ENCODE results near the gene VIPR2.

VIPR2 gene

DNA sequence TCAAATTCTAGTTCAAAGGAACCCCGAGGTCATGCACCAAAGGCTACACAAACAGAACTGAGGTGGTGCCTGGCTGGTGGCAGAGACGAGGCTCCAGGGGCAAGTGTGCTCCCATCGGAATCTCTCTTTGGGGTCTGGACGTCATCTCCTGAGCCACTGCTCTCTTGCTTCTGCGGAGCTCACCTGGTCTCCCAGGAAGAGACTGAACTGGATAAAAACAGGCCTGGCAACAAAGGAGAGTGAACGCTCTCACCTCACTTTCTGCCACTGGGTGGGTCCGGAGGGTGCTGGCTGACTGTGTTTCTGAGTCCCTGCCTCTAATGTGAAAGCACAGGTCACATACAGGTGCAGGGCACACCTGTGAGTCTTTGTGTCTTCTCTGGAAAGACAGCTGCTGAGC lies 22.4 kb downstream of the VIPR2 start:
- Mint-ChIP-seq H3K4me3 (no peak overlapping the region), H3K9me3 (no peaks in the 10 kb centered on the region), H3K27ac (no peak overlapping the region), H3K4me1 (no peaks in the 10 kb centered on the region), H3K36me3 (no peaks in the 10 kb centered on the region)
- ATAC-seq = no peak
- no peak for DNase-seq (ENCODE audit: low spot score in 2 of 2)

DNA sequence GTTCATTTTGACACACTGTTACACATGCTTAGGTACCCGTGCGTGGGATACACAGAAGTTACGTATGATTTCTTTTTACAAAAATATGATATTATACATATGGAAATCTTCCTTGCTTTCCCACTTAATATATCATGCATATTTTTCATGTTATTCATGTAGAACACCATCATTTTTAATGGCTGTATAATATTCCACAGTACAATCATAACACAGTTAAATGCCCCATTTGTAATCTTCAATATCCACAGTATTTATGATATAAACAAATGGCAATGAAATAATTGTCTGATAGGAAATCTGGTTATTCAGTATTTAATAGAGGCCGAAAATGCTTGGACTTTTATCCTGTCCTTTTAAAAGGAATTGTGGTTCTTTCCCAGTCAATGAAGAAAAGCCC lies 23.2 kb downstream of the VIPR2 start:
- Mint-ChIP-seq H3K36me3 (no peaks in the 10 kb centered on the region), H3K4me3 (no peak overlapping the region), H3K27ac (no peak overlapping the region), H3K4me1 (no peaks in the 10 kb centered on the region), H3K9me3 (no peaks in the 10 kb centered on the region)
- DNase-seq (ENCODE audit: low spot score in 2 of 2) = no peak
- ATAC-seq = no peak

DNA sequence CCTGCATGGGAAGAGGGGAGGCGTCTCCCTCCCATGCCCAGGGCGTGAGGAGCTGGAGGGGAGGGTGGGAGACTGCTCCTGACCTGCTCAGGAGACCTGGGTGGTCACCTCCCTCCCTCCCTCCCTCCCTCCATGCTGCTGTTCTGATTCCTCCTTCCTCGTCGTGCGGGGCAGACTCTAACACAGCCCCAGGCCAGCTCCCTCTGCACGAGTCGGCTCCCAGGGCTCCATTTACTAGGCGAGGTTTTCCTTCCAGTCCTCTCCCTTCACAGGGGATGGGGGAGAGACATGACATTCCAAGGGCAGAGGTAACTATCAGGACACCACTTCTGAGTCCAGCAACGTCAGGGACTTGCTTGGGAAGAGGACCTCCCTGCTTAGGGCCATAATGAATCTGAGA lies 23.6 kb downstream of the VIPR2 start:
- Mint-ChIP-seq H3K4me1 (no peaks in the 10 kb centered on the region), H3K9me3 (no peaks in the 10 kb centered on the region), H3K27ac (no peak overlapping the region), H3K4me3 (no peak overlapping the region), H3K36me3 (no peaks in the 10 kb centered on the region)
- ATAC-seq = no peak
- no peak for DNase-seq (ENCODE audit: low spot score in 2 of 2)

DNA sequence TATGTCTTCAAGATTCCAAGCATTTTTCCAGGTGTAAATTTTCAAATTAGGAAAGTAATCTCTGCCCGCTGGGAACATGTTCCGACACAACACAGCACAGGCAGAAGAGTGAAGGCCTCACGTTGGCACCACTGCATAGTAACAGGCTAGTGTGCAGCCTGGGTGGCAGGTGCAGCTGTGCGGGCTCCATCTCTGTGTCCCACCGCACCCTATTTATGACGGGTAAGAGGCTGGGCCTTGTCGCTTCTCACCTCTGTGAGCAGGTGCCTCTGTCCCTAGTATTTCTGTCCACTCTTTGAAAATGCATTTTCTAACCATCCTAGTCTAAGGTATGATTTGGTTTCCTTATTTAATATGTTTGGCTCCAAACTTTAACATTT lies 24.1 kb downstream of the VIPR2 start:
- Mint-ChIP-seq H3K36me3 (no peaks in the 10 kb centered on the region), H3K4me1 (no peaks in the 10 kb centered on the region), H3K27ac (no peak overlapping the region), H3K4me3 (no peak overlapping the region), H3K9me3 (no peaks in the 10 kb centered on the region)
- DNase-seq (ENCODE audit: low spot score in 2 of 2) (no peak), ATAC-seq (no peak)

DNA sequence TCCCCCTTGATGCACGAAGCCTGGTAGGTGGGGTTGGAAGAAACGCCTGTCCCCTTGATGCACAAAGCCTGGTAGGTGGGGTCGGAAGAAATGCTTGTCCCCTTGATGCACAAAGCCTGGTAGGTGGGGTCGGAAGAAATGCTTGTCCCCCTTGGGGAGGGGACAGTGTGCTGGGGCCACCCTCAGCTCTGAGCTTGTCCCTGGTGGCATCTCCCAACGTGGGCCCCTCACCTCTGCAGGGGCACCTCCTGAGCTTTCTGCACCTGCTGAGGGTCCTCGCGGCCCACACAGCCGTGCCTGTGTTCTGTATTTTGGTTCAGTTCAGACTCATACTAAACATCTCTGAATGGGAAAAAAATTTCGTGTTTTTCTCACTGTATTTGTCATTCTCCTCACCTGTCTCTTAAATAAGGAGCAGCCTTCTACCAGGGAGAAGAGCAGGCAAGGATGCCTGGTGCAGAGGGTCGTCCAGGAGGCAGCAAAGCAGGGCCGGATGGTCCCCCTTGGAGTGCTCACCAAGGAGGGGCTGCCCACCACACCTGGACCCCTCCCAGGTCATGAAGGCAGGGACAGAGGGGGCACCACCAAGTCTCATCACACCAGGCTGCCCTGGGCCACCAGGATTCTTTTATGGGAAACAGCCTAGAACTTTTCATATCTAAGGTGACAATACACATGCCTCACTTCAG lies 24.7 kb downstream of the VIPR2 start:
- DNase-seq (ENCODE audit: low spot score in 2 of 2) (no peak), ATAC-seq (no peak)
- H3K36me3 Mint-ChIP-seq = no peaks in the 10 kb centered on the region
- no peak overlapping the region for H3K4me3 Mint-ChIP-seq
- H3K27ac Mint-ChIP-seq = no peak overlapping the region
- no peaks in the 10 kb centered on the region for H3K9me3 Mint-ChIP-seq
- H3K4me1 Mint-ChIP-seq = no peaks in the 10 kb centered on the region

DNA sequence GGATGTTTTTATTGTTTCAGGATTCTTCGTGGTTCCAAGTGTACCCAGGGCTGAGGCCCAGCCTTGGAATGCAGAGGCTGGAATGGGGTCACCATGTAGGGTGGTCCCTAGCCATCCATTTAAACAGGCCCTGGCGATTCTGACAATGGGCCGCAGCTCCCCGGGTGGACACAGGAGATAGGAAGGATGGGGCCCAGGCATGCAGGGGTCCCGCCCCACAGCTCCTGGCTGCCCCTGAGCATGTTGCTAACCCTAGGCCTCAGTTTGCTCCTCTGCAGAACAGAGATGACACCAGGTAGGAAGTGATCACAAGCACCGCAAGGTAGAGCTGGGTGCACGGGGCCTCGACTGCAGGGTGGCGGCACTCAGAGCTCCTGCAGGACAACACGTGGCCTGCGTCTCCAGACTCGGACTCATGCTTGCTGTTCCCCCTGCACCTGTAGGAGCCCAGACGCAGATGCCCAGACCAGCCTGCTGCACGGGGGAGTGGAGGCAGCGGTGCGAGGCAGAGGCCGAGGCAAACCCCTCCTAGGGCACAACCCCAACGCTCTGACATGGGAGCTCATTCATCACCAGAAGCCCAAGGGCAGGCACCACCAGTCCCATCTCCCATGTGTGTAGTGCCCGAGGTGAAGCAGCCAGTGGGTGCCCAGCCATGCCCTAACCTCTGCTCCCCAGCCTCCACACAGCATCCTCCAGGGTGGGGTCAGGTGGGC lies 25.5 kb downstream of the VIPR2 start:
- Mint-ChIP-seq H3K4me1 (no peaks in the 10 kb centered on the region), H3K36me3 (no peaks in the 10 kb centered on the region), H3K27ac (no peak overlapping the region), H3K9me3 (no peaks in the 10 kb centered on the region), H3K4me3 (no peak overlapping the region)
- ATAC-seq (no peak), DNase-seq (ENCODE audit: low spot score in 2 of 2) (no peak)

DNA sequence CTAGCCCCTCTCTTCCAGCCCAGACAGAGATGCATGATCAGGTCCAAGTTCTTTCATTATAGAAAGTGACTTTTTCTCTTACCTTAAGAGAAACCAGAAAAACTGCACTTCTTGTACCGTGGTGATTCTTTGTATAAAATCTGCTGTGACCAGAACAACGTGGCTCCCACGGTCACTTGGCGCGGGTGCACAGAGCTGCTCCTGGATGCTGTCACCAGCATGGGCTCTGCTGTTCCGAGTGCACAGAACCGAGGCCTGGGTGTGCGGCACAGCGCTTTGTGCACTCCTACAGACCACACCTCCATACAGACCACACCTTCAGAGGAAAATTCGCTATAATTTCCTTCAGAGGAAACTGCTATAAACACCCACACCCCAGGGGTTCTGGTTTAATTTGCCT lies 26.0 kb downstream of the VIPR2 start:
- no peaks in the 10 kb centered on the region for H3K4me1 Mint-ChIP-seq
- ATAC-seq = no peak
- no peak overlapping the region for H3K4me3 Mint-ChIP-seq
- DNase-seq (ENCODE audit: low spot score in 2 of 2) = no peak
- no peaks in the 10 kb centered on the region for H3K36me3 Mint-ChIP-seq
- no peak overlapping the region for H3K27ac Mint-ChIP-seq
- no peaks in the 10 kb centered on the region for H3K9me3 Mint-ChIP-seq

DNA sequence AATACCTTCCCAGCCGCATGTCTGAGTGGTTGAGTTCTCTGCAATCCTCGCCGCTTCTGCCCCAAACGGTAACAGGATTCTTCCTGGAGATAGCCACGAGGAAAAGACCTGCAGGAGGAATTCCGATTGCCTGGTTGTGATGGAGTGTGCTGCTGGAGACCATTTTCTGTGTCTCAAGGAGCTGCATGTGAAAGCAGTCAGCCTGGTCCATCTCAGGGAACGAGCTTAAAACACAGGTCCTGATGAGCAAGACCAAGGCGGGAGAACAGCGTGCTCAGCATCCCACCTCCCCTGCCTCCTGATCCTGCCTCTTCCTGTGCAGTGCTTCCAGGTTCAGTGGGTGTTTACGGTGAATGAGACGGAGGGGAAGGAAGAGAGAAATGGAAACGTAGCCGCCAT lies 26.5 kb downstream of the VIPR2 start:
- ATAC-seq (no peak), DNase-seq (ENCODE audit: low spot score in 2 of 2) (no peak)
- Mint-ChIP-seq H3K27ac (no peak overlapping the region), H3K9me3 (no peaks in the 10 kb centered on the region), H3K36me3 (no peaks in the 10 kb centered on the region), H3K4me1 (no peaks in the 10 kb centered on the region), H3K4me3 (no peak overlapping the region)

DNA sequence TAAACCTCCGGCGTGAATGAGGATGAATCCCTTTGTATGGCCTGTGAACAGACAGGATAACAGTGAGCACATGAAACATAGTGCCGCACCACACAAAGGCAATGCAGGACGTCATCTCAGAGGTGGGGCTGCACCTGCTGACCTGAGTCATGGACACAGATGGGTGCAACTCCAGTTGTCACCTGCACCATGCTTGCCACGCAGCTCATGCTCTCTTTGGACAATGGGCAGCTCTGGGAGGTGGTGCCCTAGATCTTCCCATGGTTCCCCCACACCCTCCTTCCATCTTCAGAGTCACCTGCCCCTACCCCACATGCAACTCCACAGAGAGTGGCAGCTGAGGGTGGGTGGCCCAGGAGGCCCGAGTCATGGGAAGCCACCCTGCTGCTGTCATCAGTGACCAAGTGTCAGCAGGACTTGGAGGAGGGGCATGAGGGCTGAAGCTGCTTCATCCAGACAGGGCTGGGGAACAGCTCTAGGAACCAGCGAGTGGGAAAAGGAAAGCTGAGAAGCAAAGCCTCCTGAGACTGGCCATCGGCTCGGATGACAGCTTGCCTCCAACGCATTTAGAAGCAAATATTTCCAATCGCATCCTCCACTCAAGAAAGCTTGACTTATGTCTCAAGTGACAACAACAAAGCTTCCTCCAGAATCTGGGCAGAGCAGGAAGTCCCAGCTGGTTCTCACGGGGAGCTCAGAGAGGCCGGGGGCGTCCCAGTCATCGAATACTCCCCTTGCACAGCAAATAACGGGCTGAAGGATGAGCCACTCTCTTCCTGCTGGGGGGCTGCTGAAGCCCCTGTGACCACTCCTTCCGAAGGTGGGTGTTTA lies 27.1 kb downstream of the VIPR2 start:
- DNase-seq (ENCODE audit: low spot score in 2 of 2) (no peak), ATAC-seq (no peak)
- no peaks in the 10 kb centered on the region for H3K9me3 Mint-ChIP-seq
- H3K27ac Mint-ChIP-seq = no peak overlapping the region
- H3K4me3 Mint-ChIP-seq = no peak overlapping the region
- no peaks in the 10 kb centered on the region for H3K36me3 Mint-ChIP-seq
- no peaks in the 10 kb centered on the region for H3K4me1 Mint-ChIP-seq

DNA sequence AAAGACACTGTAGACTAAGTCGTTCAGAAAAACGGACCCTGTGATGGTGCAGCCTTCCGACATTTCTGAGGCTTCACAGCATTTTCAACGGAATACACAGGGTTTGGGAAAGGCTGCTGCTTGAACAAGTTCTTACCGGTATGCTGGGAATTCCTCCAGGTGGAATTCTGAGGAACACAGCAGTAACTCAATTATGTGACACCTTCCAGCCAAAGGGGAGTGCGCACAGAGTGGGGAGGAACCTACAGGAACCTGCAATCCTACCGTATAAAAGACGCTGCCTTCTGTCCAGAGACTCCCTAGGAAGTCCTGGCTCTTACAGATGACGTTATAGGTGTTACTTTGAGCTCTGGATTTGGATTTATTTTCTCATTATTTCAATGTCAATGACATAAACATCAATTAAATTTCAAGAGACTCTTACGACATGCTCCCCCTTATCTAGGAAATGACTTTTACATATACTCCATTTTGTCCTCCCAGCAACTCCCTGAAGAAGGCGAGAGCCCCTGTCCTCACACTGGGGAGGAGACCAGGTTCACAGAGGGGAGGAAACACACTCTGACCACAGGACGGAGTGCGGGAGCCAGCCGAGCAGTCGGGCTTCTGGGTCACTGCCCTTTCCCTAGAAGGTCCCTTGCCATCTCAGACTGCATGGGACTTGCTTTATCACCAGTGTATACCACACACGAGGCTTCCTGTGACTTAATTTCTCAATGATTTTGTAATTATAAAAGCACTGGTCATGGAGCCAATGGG lies 27.9 kb downstream of the VIPR2 start:
- H3K36me3 Mint-ChIP-seq = no peaks in the 10 kb centered on the region
- H3K4me3 Mint-ChIP-seq = no peak overlapping the region
- no peaks in the 10 kb centered on the region for H3K9me3 Mint-ChIP-seq
- ATAC-seq = no peak
- no peak overlapping the region for H3K27ac Mint-ChIP-seq
- DNase-seq (ENCODE audit: low spot score in 2 of 2) = no peak
- H3K4me1 Mint-ChIP-seq = no peaks in the 10 kb centered on the region

DNA sequence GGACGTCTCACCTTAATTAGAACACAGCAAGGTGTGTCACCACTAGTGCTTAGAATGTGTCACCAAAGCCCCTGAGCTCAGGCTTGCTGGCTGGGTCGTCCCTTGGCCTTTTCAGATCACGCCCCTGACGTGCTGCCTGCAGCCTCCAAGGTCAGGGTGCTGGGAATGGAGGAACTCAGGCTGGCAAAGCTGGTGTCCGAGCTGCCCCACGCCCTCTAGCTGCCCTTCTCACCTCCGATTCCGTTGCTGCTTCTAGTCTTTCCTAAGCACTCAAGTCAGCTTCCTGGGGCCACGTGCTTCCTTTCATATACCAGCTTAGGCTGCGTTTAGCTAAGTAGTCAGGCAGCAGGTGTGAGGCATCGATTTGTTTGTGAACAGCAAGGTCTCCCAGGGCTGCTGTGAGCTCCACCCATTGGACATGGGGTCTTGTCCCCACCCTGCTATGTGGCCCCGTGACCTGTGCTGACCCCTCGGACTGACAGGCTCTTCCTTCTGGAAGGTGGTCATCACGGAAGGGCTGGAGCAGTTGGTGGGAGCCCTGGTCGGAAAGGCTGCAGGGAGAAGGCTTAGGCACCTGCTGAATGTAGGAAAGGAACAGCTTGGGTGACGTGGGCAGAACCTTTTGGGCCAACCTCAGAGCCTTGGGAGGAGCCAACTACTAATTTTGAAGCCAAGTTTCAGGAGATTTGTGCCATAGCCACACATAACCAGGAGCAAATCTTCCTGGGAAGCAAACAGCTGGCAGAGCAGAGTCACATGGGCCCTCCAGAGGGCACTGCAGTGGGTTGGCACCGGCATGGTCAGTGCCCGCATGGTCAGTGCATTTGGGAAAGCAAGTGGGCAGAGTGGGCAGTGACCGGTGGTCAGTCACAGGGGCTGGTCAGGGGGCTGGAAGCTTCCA lies 28.8 kb downstream of the VIPR2 start:
- Mint-ChIP-seq H3K27ac (no peak overlapping the region), H3K4me3 (no peak overlapping the region), H3K4me1 (no peaks in the 10 kb centered on the region), H3K36me3 (no peaks in the 10 kb centered on the region), H3K9me3 (no peaks in the 10 kb centered on the region)
- DNase-seq (ENCODE audit: low spot score in 2 of 2) (no peak), ATAC-seq (no peak)

DNA sequence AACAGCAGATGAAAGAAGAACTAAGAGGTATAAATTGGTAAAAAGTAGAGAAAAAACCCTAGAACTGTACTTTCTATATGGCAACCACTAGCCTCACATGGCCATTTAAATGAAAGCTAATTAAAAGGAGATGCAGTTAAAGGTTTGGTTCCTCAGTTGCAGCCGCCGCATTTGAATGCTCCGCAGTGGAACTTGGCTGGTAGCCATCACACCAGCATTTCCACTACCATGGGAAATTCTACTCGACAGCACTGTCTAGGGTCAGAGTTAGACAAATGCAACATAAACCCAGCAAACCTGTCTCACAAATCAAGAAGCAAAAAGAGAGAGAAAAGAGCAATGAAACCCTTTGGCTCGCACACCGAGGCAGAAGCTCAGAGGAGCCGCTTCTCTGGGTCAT lies 29.7 kb downstream of the VIPR2 start:
- DNase-seq (ENCODE audit: low spot score in 2 of 2) (no peak), ATAC-seq (no peak)
- no peak overlapping the region for H3K4me3 Mint-ChIP-seq
- no peaks in the 10 kb centered on the region for H3K9me3 Mint-ChIP-seq
- no peaks in the 10 kb centered on the region for H3K36me3 Mint-ChIP-seq
- no peaks in the 10 kb centered on the region for H3K4me1 Mint-ChIP-seq
- H3K27ac Mint-ChIP-seq = no peak overlapping the region

DNA sequence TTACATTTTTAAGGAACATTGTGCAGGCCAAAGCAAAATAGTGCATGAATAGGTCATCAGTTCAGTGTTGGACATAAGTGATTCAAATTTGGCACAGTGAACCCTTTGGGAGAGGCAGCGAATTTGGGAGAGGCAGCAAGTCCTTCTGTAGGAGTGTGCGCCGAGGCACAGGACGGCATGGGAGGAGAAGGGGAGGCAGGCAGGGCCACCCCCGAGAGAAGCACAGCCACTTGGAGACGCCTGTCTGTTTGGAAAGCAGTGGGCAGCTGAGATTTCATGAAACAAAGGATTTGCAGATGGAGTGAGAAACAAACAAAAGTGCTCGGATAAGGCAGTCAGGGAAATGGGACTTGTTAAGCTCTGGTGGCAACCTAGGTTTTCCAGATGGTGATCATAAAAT lies 30.6 kb downstream of the VIPR2 start:
- Mint-ChIP-seq H3K4me1 (no peaks in the 10 kb centered on the region), H3K27ac (no peak overlapping the region), H3K36me3 (no peaks in the 10 kb centered on the region), H3K4me3 (no peak overlapping the region), H3K9me3 (no peaks in the 10 kb centered on the region)
- DNase-seq (ENCODE audit: low spot score in 2 of 2) (no peak), ATAC-seq (no peak)

DNA sequence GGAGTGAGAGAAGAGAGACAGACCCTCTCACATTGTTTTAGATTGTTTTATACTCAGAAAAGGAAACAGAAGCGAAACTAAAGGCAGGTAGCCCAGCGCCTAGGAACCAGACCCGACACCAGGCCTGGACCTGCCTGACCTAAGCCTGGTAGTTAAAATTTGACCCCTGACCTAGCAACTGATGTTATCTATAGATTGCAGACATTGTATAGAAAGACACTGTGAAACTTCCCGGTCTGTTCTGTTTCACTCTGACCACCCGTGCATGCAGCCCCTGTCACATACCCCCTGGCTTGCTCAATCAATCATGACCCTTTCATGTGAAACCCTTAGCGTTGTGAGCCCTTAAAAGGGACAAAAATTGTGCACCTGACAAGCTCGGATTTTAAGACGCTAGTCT lies 31.6 kb downstream of the VIPR2 start:
- DNase-seq (ENCODE audit: low spot score in 2 of 2) (no peak), ATAC-seq (no peak)
- Mint-ChIP-seq H3K27ac (peak overlapping the region; percentile 14), H3K4me3 (no peak overlapping the region), H3K36me3 (no peaks in the 10 kb centered on the region), H3K9me3 (no peaks in the 10 kb centered on the region), H3K4me1 (no peaks in the 10 kb centered on the region)

Data from stimulated activated effector memory CD8-positive, alpha-beta T cell treated with anti-CD3 and anti-CD28 coated beads, Interleukin-12 subunit alpha, Interleukin-12 subunit beta, amount 100 ng/mL, for 72 hours (primary cell).